ENCODE measurements around the gene NRARP.

- no peak for TF ChIP-seq CTCF (IDR thresholded peaks at IDR 0.05)
- no peak for TF ChIP-seq EZH2 (IDR thresholded peaks at IDR 0.05; ENCODE audit: borderline replicate concordance, insufficient read depth, low read depth, low read length, poor library complexity, severe bottlenecking)
These were observed 3.7 kb upstream of the NRARP start for GRCh38 chr9:137305798-137306065.
